Measurements from ENCODE around the gene CCDC51.

The CCDC51 gene

DNA sequence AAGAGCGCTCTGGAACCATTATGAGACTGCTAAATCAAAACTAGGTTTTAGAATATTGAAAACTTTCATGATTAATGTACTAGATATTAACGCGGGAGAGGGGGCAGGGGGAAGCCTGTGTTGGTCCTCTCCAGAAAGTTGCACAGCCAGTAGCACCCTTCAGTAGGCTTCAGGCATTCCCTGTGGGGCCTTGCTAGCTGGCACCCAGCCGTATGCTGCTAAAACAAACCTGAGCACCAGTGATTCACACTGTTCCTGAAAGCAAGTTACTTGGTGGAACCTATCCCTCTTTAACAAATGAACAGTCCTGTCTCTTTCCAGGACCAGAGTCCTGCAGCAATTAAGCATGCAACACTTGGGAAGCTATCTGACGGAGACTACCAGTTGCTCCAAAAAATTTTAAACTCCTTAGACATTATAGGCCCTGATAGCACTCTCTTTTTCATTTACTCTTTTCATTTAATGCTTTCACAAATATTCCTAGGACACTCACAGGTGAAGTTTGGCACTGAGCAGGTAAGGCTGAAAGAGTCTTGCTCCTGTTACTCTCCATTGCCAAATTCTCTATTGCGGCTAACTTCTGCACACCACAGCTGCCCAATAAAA, 5.5 kb upstream of the CCDC51 start:
- no peak for ATAC-seq
- TF ChIP-seq SNAI2 (CRISPR knock-in tag; IDR thresholded peaks at IDR 0.05): no peak
- TF ChIP-seq ZC3H10 (CRISPR knock-in tag; IDR thresholded peaks at IDR 0.05): no peak
- TF ChIP-seq ISL1 (CRISPR knock-in tag; IDR thresholded peaks at IDR 0.05): no peak
- TF ChIP-seq, protein P1, sequence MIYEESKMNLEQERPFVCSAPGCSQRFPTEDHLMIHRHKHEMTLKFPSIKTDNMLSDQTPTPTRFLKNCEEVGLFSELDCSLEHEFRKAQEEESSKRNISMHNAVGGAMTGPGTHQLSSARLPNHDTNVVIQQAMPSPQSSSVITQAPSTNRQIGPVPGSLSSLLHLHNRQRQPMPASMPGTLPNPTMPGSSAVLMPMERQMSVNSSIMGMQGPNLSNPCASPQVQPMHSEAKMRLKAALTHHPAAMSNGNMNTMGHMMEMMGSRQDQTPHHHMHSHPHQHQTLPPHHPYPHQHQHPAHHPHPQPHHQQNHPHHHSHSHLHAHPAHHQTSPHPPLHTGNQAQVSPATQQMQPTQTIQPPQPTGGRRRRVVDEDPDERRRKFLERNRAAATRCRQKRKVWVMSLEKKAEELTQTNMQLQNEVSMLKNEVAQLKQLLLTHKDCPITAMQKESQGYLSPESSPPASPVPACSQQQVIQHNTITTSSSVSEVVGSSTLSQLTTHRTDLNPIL (CRISPR knock-in tag; IDR thresholded peaks at IDR 0.05; ENCODE audit: low read depth): no peak
- TF ChIP-seq RARB (CRISPR knock-in tag; IDR thresholded peaks at IDR 0.05): no peak
- no peak for TF ChIP-seq CSDC2 (CRISPR knock-in tag; IDR thresholded peaks at IDR 0.05)
- TF ChIP-seq, protein P2, sequence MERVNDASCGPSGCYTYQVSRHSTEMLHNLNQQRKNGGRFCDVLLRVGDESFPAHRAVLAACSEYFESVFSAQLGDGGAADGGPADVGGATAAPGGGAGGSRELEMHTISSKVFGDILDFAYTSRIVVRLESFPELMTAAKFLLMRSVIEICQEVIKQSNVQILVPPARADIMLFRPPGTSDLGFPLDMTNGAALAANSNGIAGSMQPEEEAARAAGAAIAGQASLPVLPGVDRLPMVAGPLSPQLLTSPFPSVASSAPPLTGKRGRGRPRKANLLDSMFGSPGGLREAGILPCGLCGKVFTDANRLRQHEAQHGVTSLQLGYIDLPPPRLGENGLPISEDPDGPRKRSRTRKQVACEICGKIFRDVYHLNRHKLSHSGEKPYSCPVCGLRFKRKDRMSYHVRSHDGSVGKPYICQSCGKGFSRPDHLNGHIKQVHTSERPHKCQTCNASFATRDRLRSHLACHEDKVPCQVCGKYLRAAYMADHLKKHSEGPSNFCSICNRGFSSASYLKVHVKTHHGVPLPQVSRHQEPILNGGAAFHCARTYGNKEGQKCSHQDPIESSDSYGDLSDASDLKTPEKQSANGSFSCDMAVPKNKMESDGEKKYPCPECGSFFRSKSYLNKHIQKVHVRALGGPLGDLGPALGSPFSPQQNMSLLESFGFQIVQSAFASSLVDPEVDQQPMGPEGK (CRISPR knock-in tag; IDR thresholded peaks at IDR 0.05; ENCODE audit: borderline replicate concordance): no peak
- TF ChIP-seq, protein P3, sequence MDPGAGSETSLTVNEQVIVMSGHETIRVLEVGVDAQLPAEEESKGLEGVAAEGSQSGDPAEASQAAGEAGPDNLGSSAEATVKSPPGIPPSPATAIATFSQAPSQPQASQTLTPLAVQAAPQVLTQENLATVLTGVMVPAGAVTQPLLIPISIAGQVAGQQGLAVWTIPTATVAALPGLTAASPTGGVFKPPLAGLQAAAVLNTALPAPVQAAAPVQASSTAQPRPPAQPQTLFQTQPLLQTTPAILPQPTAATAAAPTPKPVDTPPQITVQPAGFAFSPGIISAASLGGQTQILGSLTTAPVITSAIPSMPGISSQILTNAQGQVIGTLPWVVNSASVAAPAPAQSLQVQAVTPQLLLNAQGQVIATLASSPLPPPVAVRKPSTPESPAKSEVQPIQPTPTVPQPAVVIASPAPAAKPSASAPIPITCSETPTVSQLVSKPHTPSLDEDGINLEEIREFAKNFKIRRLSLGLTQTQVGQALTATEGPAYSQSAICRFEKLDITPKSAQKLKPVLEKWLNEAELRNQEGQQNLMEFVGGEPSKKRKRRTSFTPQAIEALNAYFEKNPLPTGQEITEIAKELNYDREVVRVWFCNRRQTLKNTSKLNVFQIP (CRISPR knock-in tag; IDR thresholded peaks at IDR 0.05; ENCODE audit: borderline replicate concordance, low read depth): no peak
- TF ChIP-seq OSR1 (CRISPR knock-in tag; IDR thresholded peaks at IDR 0.05): no peak
- TF ChIP-seq GLIS3 (CRISPR knock-in tag; IDR thresholded peaks at IDR 0.05): no peak
- TF ChIP-seq ZNF8 (CRISPR knock-in tag; IDR thresholded peaks at IDR 0.05): no peak
- TF ChIP-seq ZFP30 (CRISPR knock-in tag; IDR thresholded peaks at IDR 0.05): no peak
- no peak for TF ChIP-seq ZNF565 (CRISPR knock-in tag; conservative IDR thresholded peaks at IDR 0.05; ENCODE audit: low read depth)
- TF ChIP-seq BACH2 (CRISPR knock-in tag; IDR thresholded peaks at IDR 0.05; ENCODE audit: borderline replicate concordance): no peak

DNA sequence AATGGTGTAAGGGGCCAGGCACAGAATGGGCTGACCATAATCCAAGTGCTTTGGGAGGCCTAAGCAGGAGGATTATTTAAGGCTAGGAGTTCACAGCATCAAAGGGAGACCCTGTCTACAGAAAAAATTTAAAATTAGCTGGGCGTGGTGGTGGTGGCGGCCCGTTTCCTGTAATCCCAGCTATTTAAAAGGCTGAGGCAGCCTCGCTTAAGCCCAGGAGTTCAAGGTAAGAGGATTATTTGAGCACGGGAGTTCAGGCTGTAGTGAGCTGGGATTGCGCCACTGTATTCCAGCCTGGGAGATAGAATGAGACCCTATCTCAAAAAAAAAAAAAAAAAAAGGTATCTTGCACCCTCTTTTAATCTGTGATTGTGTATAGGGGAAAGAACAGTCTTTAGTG, 2.0 kb upstream of the CCDC51 start:
- no peak for ATAC-seq
- TF ChIP-seq ZNF565 (CRISPR knock-in tag; conservative IDR thresholded peaks at IDR 0.05; ENCODE audit: low read depth): no peak
- no peak for TF ChIP-seq ISL1 (CRISPR knock-in tag; IDR thresholded peaks at IDR 0.05)
- no peak for TF ChIP-seq SNAI2 (CRISPR knock-in tag; IDR thresholded peaks at IDR 0.05)
- no peak for TF ChIP-seq ZFP30 (CRISPR knock-in tag; IDR thresholded peaks at IDR 0.05)
- TF ChIP-seq ARNTL (CRISPR knock-in tag; IDR thresholded peaks at IDR 0.05; ENCODE audit: borderline replicate concordance, low read depth): no peak
- TF ChIP-seq ZNF8 (CRISPR knock-in tag; IDR thresholded peaks at IDR 0.05): no peak
- no peak for TF ChIP-seq ZC3H10 (CRISPR knock-in tag; IDR thresholded peaks at IDR 0.05)
- TF ChIP-seq, protein P4, sequence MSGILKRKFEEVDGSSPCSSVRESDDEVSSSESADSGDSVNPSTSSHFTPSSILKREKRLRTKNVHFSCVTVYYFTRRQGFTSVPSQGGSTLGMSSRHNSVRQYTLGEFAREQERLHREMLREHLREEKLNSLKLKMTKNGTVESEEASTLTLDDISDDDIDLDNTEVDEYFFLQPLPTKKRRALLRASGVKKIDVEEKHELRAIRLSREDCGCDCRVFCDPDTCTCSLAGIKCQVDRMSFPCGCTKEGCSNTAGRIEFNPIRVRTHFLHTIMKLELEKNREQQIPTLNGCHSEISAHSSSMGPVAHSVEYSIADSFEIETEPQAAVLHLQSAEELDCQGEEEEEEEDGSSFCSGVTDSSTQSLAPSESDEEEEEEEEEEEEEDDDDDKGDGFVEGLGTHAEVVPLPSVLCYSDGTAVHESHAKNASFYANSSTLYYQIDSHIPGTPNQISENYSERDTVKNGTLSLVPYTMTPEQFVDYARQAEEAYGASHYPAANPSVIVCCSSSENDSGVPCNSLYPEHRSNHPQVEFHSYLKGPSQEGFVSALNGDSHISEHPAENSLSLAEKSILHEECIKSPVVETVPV (CRISPR knock-in tag; IDR thresholded peaks at IDR 0.05): no peak
- no peak for TF ChIP-seq OSR1 (CRISPR knock-in tag; IDR thresholded peaks at IDR 0.05)
- no peak for TF ChIP-seq TCF4 (CRISPR knock-in tag; IDR thresholded peaks at IDR 0.05; ENCODE audit: borderline replicate concordance)
- no peak for TF ChIP-seq PPARA (CRISPR knock-in tag; IDR thresholded peaks at IDR 0.05; ENCODE audit: borderline replicate concordance)
- no peak for TF ChIP-seq TOX (CRISPR knock-in tag; IDR thresholded peaks at IDR 0.05; ENCODE audit: borderline replicate concordance)
- no peak for TF ChIP-seq ESRRG (CRISPR knock-in tag; IDR thresholded peaks at IDR 0.05)
- TF ChIP-seq, protein P5, sequence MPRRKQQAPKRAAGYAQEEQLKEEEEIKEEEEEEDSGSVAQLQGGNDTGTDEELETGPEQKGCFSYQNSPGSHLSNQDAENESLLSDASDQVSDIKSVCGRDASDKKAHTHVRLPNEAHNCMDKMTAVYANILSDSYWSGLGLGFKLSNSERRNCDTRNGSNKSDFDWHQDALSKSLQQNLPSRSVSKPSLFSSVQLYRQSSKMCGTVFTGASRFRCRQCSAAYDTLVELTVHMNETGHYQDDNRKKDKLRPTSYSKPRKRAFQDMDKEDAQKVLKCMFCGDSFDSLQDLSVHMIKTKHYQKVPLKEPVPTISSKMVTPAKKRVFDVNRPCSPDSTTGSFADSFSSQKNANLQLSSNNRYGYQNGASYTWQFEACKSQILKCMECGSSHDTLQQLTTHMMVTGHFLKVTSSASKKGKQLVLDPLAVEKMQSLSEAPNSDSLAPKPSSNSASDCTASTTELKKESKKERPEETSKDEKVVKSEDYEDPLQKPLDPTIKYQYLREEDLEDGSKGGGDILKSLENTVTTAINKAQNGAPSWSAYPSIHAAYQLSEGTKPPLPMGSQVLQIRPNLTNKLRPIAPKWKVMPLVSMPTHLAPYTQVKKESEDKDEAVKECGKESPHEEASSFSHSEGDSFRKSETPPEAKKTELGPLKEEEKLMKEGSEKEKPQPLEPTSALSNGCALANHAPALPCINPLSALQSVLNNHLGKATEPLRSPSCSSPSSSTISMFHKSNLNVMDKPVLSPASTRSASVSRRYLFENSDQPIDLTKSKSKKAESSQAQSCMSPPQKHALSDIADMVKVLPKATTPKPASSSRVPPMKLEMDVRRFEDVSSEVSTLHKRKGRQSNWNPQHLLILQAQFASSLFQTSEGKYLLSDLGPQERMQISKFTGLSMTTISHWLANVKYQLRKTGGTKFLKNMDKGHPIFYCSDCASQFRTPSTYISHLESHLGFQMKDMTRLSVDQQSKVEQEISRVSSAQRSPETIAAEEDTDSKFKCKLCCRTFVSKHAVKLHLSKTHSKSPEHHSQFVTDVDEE (CRISPR knock-in tag; IDR thresholded peaks at IDR 0.05): no peak
- no peak for TF ChIP-seq CSDC2 (CRISPR knock-in tag; IDR thresholded peaks at IDR 0.05)
- no peak for TF ChIP-seq GLIS3 (CRISPR knock-in tag; IDR thresholded peaks at IDR 0.05)
- TF ChIP-seq ZFP3 (CRISPR knock-in tag; IDR thresholded peaks at IDR 0.05): no peak
- TF ChIP-seq, protein P3 (CRISPR knock-in tag; IDR thresholded peaks at IDR 0.05; ENCODE audit: borderline replicate concordance, low read depth): no peak

Data from SK-N-SH treated with all-trans-retinoic acid at 6 μM for 48 hours (cell line).